HEK293 (cell line): ENCODE data around the gene HOXB9.

Experiments
- GLIS2 ChIP-seq: fragments of 450-650 bp; formaldehyde crosslinking; IDR thresholded peaks from 2 replicates; pipeline ENCODE4 v1.5.1; 2016; ENCODE audit warnings: missing biosample characterization, missing genetic modification characterization
- MEIS1 ChIP-seq: sonication (generic); formaldehyde crosslinking; IDR thresholded peaks from 2 replicates; pipeline ENCODE4 v1.8.1; 2022; ENCODE audit warnings: missing genetic modification reagents, mild to moderate bottlenecking, borderline replicate concordance
- MYNN ChIP-seq: fragments of 450-650 bp; formaldehyde crosslinking; IDR thresholded peaks from 2 replicates; pipeline ENCODE4 v1.5.1; 2016; ENCODE audit warnings: missing biosample characterization, missing genetic modification characterization, borderline replicate concordance
- SP2 ChIP-seq: fragments of 450-650 bp; formaldehyde crosslinking; IDR thresholded peaks from 2 replicates; pipeline ENCODE4 v1.5.1; 2016; ENCODE audit warnings: missing biosample characterization, missing genetic modification characterization
- YY1 ChIP-seq: fragments of 450-650 bp; formaldehyde crosslinking; IDR thresholded peaks from 2 replicates; pipeline ENCODE4 v1.5.1; 2018; ENCODE audit warnings: missing biosample characterization, missing genetic modification characterization
- ZBTB20 ChIP-seq: fragments of 450-650 bp; formaldehyde crosslinking; IDR thresholded peaks from 2 replicates; pipeline ENCODE4 v1.5.1; 2016; ENCODE audit warnings: missing biosample characterization, missing genetic modification characterization
- ZBTB8A ChIP-seq: fragments of 450-650 bp; formaldehyde crosslinking; IDR thresholded peaks from 2 replicates; pipeline ENCODE4 v1.5.1; 2016; ENCODE audit warnings: missing biosample characterization, missing genetic modification characterization
- ZFP37 ChIP-seq: fragments of 450-650 bp; formaldehyde crosslinking; IDR thresholded peaks from 2 replicates; pipeline ENCODE4 v1.5.1; 2016; ENCODE audit warnings: missing biosample characterization, missing genetic modification characterization
- ZFP69B ChIP-seq: fragments of 450-650 bp; formaldehyde crosslinking; IDR thresholded peaks from 2 replicates; pipeline ENCODE4 v1.5.1; 2016; ENCODE audit warnings: missing biosample characterization, missing genetic modification characterization
- ZIC2 ChIP-seq: fragments of 450-650 bp; formaldehyde crosslinking; IDR thresholded peaks from 2 replicates; pipeline ENCODE4 v1.5.1; 2016; ENCODE audit warnings: missing biosample characterization, missing genetic modification characterization
- ZNF140 ChIP-seq: fragments of 450-650 bp; formaldehyde crosslinking; IDR thresholded peaks from 2 replicates; pipeline ENCODE4 v1.5.1; 2016; ENCODE audit warnings: missing biosample characterization, missing genetic modification characterization
- ZNF221 ChIP-seq: fragments of 450-650 bp; formaldehyde crosslinking; IDR thresholded peaks from 2 replicates; pipeline ENCODE4 v1.5.1; 2017; ENCODE audit warnings: missing biosample characterization, missing genetic modification characterization, borderline replicate concordance
- ZNF341 ChIP-seq: fragments of 450-650 bp; formaldehyde crosslinking; IDR thresholded peaks from 2 replicates; pipeline ENCODE4; 2016; ENCODE audit warnings: low read depth, missing biosample characterization, missing genetic modification characterization
- ZNF404 ChIP-seq: fragments of 450-650 bp; formaldehyde crosslinking; IDR thresholded peaks from 2 replicates; pipeline ENCODE4 v1.5.1; 2017; ENCODE audit warnings: missing biosample characterization, missing genetic modification characterization
- ZNF423 ChIP-seq: fragments of 450-650 bp; formaldehyde crosslinking; IDR thresholded peaks from 2 replicates; pipeline ENCODE4 v1.5.1; 2016; ENCODE audit warnings: missing biosample characterization, missing genetic modification characterization
- ZNF596 ChIP-seq: fragments of 450-650 bp; IDR thresholded peaks from 2 replicates; pipeline ENCODE4 v1.5.0; 2018; ENCODE audit warnings: missing biosample characterization, mild to moderate bottlenecking, missing genetic modification characterization, moderate library complexity
- ZNF654 ChIP-seq: fragments of 450-650 bp; formaldehyde crosslinking; IDR thresholded peaks from 2 replicates; pipeline ENCODE4 v1.5.1; 2016; ENCODE audit warnings: low read depth, missing biosample characterization, missing genetic modification characterization
- ZNF701 ChIP-seq: fragments of 450-650 bp; formaldehyde crosslinking; IDR thresholded peaks from 2 replicates; pipeline ENCODE4 v1.5.1; 2016; ENCODE audit warnings: missing biosample characterization, missing genetic modification characterization
- ZNF747 ChIP-seq: fragments of 450-650 bp; formaldehyde crosslinking; IDR thresholded peaks from 2 replicates; pipeline ENCODE4 v1.5.1; 2016; ENCODE audit warnings: missing biosample characterization, missing genetic modification characterization
- ZNF76 ChIP-seq: fragments of 450-650 bp; formaldehyde crosslinking; IDR thresholded peaks from 2 replicates; pipeline ENCODE4; 2016; ENCODE audit warnings: low read depth, missing biosample characterization, missing genetic modification characterization, borderline replicate concordance
- ZNF776 ChIP-seq: fragments of 450-650 bp; formaldehyde crosslinking; IDR thresholded peaks from 2 replicates; pipeline ENCODE4 v1.5.0; 2017; ENCODE audit warnings: missing biosample characterization, missing genetic modification characterization, borderline replicate concordance
- TF ChIP-seq, protein P1 (sequence below): fragments of 450-650 bp; formaldehyde crosslinking; IDR thresholded peaks from 2 replicates; pipeline ENCODE4 v1.5.1; 2017; ENCODE audit warnings: missing biosample characterization, mild to moderate bottlenecking, missing genetic modification characterization, moderate library complexity
- TF ChIP-seq, protein P2 (sequence below): fragments of 450-650 bp; formaldehyde crosslinking; IDR thresholded peaks from 2 replicates; pipeline ENCODE4 v1.5.1; 2017; ENCODE audit warnings: missing biosample characterization, missing genetic modification characterization
- TF ChIP-seq, protein P3 (sequence below): fragments of 450-650 bp; formaldehyde crosslinking; IDR thresholded peaks from 2 replicates; pipeline ENCODE4 v1.5.1; 2016; ENCODE audit warnings: missing biosample characterization, missing genetic modification characterization, borderline replicate concordance
- TF ChIP-seq, protein P4 (sequence below): fragments of 450-650 bp; formaldehyde crosslinking; IDR thresholded peaks from 2 replicates; pipeline ENCODE4 v1.5.1; 2016; ENCODE audit warnings: missing biosample characterization, missing genetic modification characterization
- TF ChIP-seq, protein P5 (sequence below): fragments of 450-650 bp; formaldehyde crosslinking; IDR thresholded peaks from 2 replicates; pipeline ENCODE4 v1.5.1; 2016; ENCODE audit warnings: missing biosample characterization, missing genetic modification characterization
- TF ChIP-seq, protein P6 (sequence below): sonication (generic); formaldehyde crosslinking; IDR thresholded peaks from 2 replicates; pipeline ENCODE4 v1.8.1; 2022; ENCODE audit warnings: mild to moderate bottlenecking, moderate library complexity, missing genetic modification reagents
- TF ChIP-seq, protein P7 (sequence below): fragments of 450-650 bp; formaldehyde crosslinking; IDR thresholded peaks from 2 replicates; pipeline ENCODE4 v1.5.1; 2016; ENCODE audit warnings: missing biosample characterization, missing genetic modification characterization

Gene HOXB9

DNA sequence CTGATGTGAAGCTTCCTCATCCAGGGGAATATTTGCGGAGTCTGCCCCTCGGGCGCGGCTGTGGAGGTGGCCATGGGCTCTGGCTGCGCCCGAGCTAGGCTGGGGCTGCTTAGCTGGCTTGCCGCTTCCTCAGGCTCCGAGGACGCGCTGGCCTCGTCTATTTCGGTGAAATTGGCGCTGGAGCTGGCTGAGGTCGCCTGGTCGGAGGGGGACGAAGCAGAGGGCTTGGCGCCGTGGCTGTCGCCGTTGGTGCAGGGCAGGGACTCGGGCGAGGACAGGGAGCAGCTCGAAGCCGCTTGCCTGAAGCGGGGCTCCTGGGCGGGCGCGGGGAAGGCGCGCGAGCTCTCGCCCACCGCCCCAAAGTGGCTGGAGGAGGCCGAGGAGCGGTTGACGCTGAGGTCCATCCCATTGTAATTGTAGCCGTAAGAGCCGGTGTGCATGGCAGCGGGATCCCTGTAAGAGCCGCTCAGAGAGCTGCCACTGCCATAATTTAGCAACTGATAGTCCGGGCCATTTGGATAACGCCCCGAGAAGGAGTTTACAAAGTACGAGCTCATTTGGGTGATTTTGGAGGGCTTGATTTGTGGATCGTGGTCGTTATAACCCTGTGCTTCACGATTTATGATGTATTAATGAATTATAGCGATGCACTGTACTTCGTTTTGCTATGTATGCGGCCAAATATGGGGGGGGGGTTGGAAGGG is 32.9 kb downstream of the HOXB9 start, which contains the start of gene HOXB5 (continued):
- TF ChIP-seq, protein P1, sequence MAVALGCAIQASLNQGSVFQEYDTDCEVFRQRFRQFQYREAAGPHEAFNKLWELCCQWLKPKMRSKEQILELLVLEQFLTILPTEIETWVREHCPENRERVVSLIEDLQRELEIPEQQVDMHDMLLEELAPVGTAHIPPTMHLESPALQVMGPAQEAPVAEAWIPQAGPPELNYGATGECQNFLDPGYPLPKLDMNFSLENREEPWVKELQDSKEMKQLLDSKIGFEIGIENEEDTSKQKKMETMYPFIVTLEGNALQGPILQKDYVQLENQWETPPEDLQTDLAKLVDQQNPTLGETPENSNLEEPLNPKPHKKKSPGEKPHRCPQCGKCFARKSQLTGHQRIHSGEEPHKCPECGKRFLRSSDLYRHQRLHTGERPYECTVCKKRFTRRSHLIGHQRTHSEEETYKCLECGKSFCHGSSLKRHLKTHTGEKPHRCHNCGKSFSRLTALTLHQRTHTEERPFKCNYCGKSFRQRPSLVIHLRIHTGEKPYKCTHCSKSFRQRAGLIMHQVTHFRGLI (tag by site-specific recombination): no peak
- TF ChIP-seq ZNF76 (no peak), ZNF701 (no peak), ZBTB8A (peak; percentile 58), MYNN (tag by site-specific recombination) (0 out of 2 replicates have a peak, but pooled peaks have one; percentile 16), SP2 (tag by site-specific recombination) (peak; percentile 43; the same call in 1 of the 2 replicates), ZBTB20 (tag by site-specific recombination) (no peak), ZNF596 (tag by site-specific recombination) (no peak), GLIS2 (tag by site-specific recombination) (no peak), ZNF776 (tag by site-specific recombination) (no peak), ZNF404 (no peak), ZNF747 (tag by site-specific recombination) (no peak), ZNF654 (no peak), ZFP37 (tag by site-specific recombination) (no peak), ZNF140 (tag by site-specific recombination) (no peak), ZIC2 (no peak), ZFP69B (tag by site-specific recombination) (no peak), ZNF341 (tag by site-specific recombination) (peak; percentile 97), MEIS1 (0 out of 2 replicates have a peak, but pooled peaks have one; percentile 8), ZNF221 (tag by site-specific recombination) (no peak), ZNF423 (tag by site-specific recombination) (no peak), YY1 (0 out of 2 replicates have a peak, but pooled peaks have one; percentile 35)
- TF ChIP-seq, protein P2, sequence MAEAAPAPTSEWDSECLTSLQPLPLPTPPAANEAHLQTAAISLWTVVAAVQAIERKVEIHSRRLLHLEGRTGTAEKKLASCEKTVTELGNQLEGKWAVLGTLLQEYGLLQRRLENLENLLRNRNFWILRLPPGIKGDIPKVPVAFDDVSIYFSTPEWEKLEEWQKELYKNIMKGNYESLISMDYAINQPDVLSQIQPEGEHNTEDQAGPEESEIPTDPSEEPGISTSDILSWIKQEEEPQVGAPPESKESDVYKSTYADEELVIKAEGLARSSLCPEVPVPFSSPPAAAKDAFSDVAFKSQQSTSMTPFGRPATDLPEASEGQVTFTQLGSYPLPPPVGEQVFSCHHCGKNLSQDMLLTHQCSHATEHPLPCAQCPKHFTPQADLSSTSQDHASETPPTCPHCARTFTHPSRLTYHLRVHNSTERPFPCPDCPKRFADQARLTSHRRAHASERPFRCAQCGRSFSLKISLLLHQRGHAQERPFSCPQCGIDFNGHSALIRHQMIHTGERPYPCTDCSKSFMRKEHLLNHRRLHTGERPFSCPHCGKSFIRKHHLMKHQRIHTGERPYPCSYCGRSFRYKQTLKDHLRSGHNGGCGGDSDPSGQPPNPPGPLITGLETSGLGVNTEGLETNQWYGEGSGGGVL: no peak
- TF ChIP-seq, protein P3, sequence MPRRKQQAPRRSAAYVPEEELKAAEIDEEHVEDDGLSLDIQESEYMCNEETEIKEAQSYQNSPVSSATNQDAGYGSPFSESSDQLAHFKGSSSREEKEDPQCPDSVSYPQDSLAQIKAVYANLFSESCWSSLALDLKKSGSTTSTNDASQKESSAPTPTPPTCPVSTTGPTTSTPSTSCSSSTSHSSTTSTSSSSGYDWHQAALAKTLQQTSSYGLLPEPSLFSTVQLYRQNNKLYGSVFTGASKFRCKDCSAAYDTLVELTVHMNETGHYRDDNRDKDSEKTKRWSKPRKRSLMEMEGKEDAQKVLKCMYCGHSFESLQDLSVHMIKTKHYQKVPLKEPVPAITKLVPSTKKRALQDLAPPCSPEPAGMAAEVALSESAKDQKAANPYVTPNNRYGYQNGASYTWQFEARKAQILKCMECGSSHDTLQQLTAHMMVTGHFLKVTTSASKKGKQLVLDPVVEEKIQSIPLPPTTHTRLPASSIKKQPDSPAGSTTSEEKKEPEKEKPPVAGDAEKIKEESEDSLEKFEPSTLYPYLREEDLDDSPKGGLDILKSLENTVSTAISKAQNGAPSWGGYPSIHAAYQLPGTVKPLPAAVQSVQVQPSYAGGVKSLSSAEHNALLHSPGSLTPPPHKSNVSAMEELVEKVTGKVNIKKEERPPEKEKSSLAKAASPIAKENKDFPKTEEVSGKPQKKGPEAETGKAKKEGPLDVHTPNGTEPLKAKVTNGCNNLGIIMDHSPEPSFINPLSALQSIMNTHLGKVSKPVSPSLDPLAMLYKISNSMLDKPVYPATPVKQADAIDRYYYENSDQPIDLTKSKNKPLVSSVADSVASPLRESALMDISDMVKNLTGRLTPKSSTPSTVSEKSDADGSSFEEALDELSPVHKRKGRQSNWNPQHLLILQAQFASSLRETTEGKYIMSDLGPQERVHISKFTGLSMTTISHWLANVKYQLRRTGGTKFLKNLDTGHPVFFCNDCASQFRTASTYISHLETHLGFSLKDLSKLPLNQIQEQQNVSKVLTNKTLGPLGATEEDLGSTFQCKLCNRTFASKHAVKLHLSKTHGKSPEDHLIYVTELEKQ: no peak
- TF ChIP-seq, protein P4, sequence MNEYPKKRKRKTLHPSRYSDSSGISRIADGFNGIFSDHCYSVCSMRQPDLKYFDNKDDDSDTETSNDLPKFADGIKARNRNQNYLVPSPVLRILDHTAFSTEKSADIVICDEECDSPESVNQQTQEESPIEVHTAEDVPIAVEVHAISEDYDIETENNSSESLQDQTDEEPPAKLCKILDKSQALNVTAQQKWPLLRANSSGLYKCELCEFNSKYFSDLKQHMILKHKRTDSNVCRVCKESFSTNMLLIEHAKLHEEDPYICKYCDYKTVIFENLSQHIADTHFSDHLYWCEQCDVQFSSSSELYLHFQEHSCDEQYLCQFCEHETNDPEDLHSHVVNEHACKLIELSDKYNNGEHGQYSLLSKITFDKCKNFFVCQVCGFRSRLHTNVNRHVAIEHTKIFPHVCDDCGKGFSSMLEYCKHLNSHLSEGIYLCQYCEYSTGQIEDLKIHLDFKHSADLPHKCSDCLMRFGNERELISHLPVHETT: no peak
- TF ChIP-seq, protein P5, sequence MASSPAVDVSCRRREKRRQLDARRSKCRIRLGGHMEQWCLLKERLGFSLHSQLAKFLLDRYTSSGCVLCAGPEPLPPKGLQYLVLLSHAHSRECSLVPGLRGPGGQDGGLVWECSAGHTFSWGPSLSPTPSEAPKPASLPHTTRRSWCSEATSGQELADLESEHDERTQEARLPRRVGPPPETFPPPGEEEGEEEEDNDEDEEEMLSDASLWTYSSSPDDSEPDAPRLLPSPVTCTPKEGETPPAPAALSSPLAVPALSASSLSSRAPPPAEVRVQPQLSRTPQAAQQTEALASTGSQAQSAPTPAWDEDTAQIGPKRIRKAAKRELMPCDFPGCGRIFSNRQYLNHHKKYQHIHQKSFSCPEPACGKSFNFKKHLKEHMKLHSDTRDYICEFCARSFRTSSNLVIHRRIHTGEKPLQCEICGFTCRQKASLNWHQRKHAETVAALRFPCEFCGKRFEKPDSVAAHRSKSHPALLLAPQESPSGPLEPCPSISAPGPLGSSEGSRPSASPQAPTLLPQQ (tag by site-specific recombination): no peak
- TF ChIP-seq, protein P6, sequence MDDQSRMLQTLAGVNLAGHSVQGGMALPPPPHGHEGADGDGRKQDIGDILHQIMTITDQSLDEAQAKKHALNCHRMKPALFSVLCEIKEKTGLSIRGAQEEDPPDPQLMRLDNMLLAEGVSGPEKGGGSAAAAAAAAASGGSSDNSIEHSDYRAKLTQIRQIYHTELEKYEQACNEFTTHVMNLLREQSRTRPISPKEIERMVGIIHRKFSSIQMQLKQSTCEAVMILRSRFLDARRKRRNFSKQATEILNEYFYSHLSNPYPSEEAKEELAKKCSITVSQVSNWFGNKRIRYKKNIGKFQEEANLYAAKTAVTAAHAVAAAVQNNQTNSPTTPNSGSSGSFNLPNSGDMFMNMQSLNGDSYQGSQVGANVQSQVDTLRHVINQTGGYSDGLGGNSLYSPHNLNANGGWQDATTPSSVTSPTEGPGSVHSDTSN: no peak
- TF ChIP-seq, protein P7, sequence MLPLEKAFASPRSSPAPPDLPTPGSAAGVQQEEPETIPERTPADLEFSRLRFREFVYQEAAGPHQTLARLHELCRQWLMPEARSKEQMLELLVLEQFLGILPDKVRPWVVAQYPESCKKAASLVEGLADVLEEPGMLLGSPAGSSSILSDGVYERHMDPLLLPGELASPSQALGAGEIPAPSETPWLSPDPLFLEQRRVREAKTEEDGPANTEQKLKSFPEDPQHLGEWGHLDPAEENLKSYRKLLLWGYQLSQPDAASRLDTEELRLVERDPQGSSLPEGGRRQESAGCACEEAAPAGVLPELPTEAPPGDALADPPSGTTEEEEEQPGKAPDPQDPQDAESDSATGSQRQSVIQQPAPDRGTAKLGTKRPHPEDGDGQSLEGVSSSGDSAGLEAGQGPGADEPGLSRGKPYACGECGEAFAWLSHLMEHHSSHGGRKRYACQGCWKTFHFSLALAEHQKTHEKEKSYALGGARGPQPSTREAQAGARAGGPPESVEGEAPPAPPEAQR: no peak
